AG09309 (cell line): ENCODE results near the gene CLBA1.

Experiments
- DNase-seq: peaks from one replicate; pipeline ENCODE4 v3.0.0-alpha.2; 2010; ENCODE audit warnings: low read depth
- H3K4me3 ChIP-seq: 2 replicates; pipeline ENCODE4 v1.5.1; 2011; ENCODE audit warnings: mild to moderate bottlenecking, low read depth, low read length, moderate library complexity; ENCODE audit not compliant: control insufficient read depth
- CTCF ChIP-seq: IDR thresholded peaks from 2 replicates; pipeline ENCODE4 v1.5.1; 2011; ENCODE audit warnings: mild to moderate bottlenecking, low read depth, low read length, inconsistent platforms; ENCODE audit not compliant: insufficient read depth, control insufficient read depth; ENCODE audit errors: missing control alignments

The CLBA1 gene

GRCh38 chr14:104998801-104999200 lies 13.2 kb downstream of the CLBA1 start:
- no peak for TF ChIP-seq CTCF

GRCh38 chr14:104999361-104999760 lies 13.8 kb downstream of the CLBA1 start:
- no peak for DNase-seq
- TF ChIP-seq CTCF = no peak
- H3K4me3 ChIP-seq = no peak overlapping the region

More at GRCh38 chr14:104998801-104999200, 13.2 kb downstream of the CLBA1 start:
- no peak overlapping the region for H3K4me3 ChIP-seq
- DNase-seq = no peak

GRCh38 chr14:105005329-105005928 lies 19.8 kb downstream of the CLBA1 start:
- no peak for TF ChIP-seq CTCF
- no peak for DNase-seq
- no peak overlapping the region for H3K4me3 ChIP-seq

GRCh38 chr14:105005929-105006830 lies 20.6 kb downstream of the CLBA1 start:
- H3K4me3 ChIP-seq = no peak overlapping the region
- no peak for TF ChIP-seq CTCF
- DNase-seq = no peak

GRCh38 chr14:105006831-105007592 lies 21.4 kb downstream of the CLBA1 start:
- no peak overlapping the region for H3K4me3 ChIP-seq
- DNase-seq = no peak
- TF ChIP-seq CTCF = no peak

GRCh38 chr14:105007593-105008264 lies 22.1 kb downstream of the CLBA1 start:
- H3K4me3 ChIP-seq = no peak overlapping the region
- TF ChIP-seq CTCF = no peak
- no peak for DNase-seq
